K562 (cell line): ENCODE data around the gene SDF4. TPM values are rescaled to one million over a fixed set of nuclear protein-coding genes. Genes with fewer than 3 reads are reported as not detected.
A peak's percentile ranks its signal among the peaks of the same experiment; 100 is the strongest.

Experiments used
- ATAC-seq: fragments of 200-7000 bp; cut with Tn5 transposase; 3 replicates; pipeline ENCODE4 v1.9.1; 2020; ENCODE audit warnings: moderate library complexity
- BruUV-seq: library from RNA; stranded (reverse); fragments of 400-500 nt; replicated peaks from 2 replicates; lab custom pipeline; 2021; lab: Mats Ljungman, UMichigan
- CTCF ChIA-PET: fragments of 300-600 bp; formaldehyde crosslinking; extraction: SDS; loops from one replicate; lab custom pipeline; 2021; ENCODE audit warnings: low intra/inter-chr PET ratio; lab: Yijun Ruan, JAX
- POLR2A ChIA-PET: fragments of 300-600, 350-650 bp; sonication (Branson Sonifier 250); formaldehyde crosslinking; extraction: SDS; loops from one replicate; lab custom pipeline; 2021; ENCODE audit warnings: antibody characterized with exemption, inconsistent platforms; lab: Yijun Ruan, JAX
- DNase-seq, 4 experiments: peaks; one replicate each; pipeline versions ENCODE4 v3.0.0 to v3.0.0-alpha.2; 2011 to 2018; ENCODE audit warnings: low spot score in 3 of 4, mixed read lengths in 3 of 4; ENCODE audit errors: extremely low read depth in 1 of 4
- FAIRE-seq: peaks from 2 replicates; lab custom pipeline; 2011; peaks lifted over from hg19 to GRCh38; lab: Jason Lieb, UNC
- H2AFZ ChIP-seq: 2 replicates; pipeline ENCODE4 v1.6.0; 2011; ENCODE audit warnings: low read depth, low read length, control low read depth, inconsistent platforms
- H3K27ac ChIP-seq: fragments of 200-600 bp; 3 replicates; pipeline ENCODE4 v1.8.0; 2011; ENCODE audit warnings: low read depth, mild to moderate bottlenecking, control low read depth, inconsistent platforms, low read length, moderate library complexity, mixed read lengths; ENCODE audit errors: extremely low read depth
- H3K27me3 ChIP-seq, 2 experiments: fragments of 300-600 bp in 1 of 2; 2 replicates in 1 of 2; 3 replicates in 1 of 2; pipeline versions ENCODE4 v1.6.0 to v1.8.0; 2011; ENCODE audit warnings: inconsistent platforms in 2 of 2, low read length in 2 of 2, mild to moderate bottlenecking in 1 of 2, mixed read lengths in 1 of 2, moderate library complexity in 1 of 2; ENCODE audit not compliant: control insufficient read depth in 2 of 2, insufficient read depth in 2 of 2
- H3K36me3 ChIP-seq: fragments of 300-600 bp; 3 replicates; pipeline ENCODE4 v1.8.0; 2011; ENCODE audit warnings: mild to moderate bottlenecking, low read length, inconsistent platforms; ENCODE audit not compliant: control insufficient read depth, insufficient read depth
- H3K4me1 ChIP-seq, 2 experiments: fragments of 200-600 bp in 1 of 2; replicated peaks in 1 of 2; 2 replicates in 1 of 2; 3 replicates in 1 of 2; pipeline versions ENCODE4 v1.5.1 to v1.8.0; 2011; ENCODE audit warnings: inconsistent platforms in 2 of 2, low read length in 2 of 2, mild to moderate bottlenecking in 1 of 2, mixed read lengths in 1 of 2, moderate library complexity in 1 of 2; ENCODE audit not compliant: control insufficient read depth in 2 of 2, insufficient read depth in 2 of 2
- H3K4me2 ChIP-seq: 2 replicates; pipeline ENCODE4 v1.6.1; 2011; ENCODE audit warnings: low read length, control low read depth, inconsistent platforms, mixed read lengths; ENCODE audit not compliant: insufficient read depth
- H3K4me3 ChIP-seq: fragments of 200-600 bp; sonication (generic), shearing (Covaris generic); 2 replicates; pipeline ENCODE4 v1.5.1; 2016; ENCODE audit warnings: control low read depth, inconsistent platforms
- H3K79me2 ChIP-seq: fragments of 200-600 bp; 3 replicates; pipeline ENCODE4 v1.8.0; 2011; ENCODE audit warnings: low read length, inconsistent platforms; ENCODE audit not compliant: control insufficient read depth, insufficient read depth
- H3K9ac ChIP-seq, 2 experiments: 2 replicates each; pipeline versions ENCODE4 v1.6.0 to v1.6.1; 2011; ENCODE audit warnings: low read depth in 2 of 2, low read length in 2 of 2, control low read depth in 1 of 2, inconsistent platforms in 1 of 2, mild to moderate bottlenecking in 1 of 2, mixed read lengths in 1 of 2; ENCODE audit not compliant: insufficient read depth in 1 of 2
- H3K9me1 ChIP-seq: one replicate; pipeline ENCODE4 v1.6.0; 2011; ENCODE audit warnings: inconsistent platforms, mild to moderate bottlenecking, low read length, moderate library complexity; ENCODE audit not compliant: control insufficient read depth, insufficient read depth
- H3K9me3 ChIP-seq: replicated peaks from 2 replicates; pipeline ENCODE4 v1.5.1; 2011; ENCODE audit warnings: low read depth, low read length, inconsistent platforms; ENCODE audit not compliant: control insufficient read depth, insufficient read depth
- H4K20me1 ChIP-seq: replicated peaks from 2 replicates; pipeline ENCODE4 v1.6.1; 2011; ENCODE audit warnings: low read length, inconsistent platforms, mixed read lengths; ENCODE audit not compliant: control insufficient read depth, insufficient read depth
- ARID3A ChIP-seq: IDR thresholded peaks from 2 replicates; pipeline ENCODE4 v1.6.1; 2012; ENCODE audit warnings: low read depth, low read length, improper control_type of control experiment, borderline replicate concordance
- CBX3 ChIP-seq, 2 experiments: IDR thresholded peaks; 1 replicate in 1 of 2; 2 replicates in 1 of 2; pipeline ENCODE4 v1.6.1; 2012; ENCODE audit warnings: inconsistent platforms in 2 of 2, low read length in 2 of 2, borderline replicate concordance in 1 of 2, control low read depth in 1 of 2
- EP300 ChIP-seq: IDR thresholded peaks from 2 replicates; pipeline ENCODE4 v1.6.1; 2012; ENCODE audit warnings: low read length, improper control_type of control experiment
- FOXP1 ChIP-seq: sonication (generic); formaldehyde crosslinking; IDR thresholded peaks from 2 replicates; pipeline ENCODE4 v1.8.0; 2022; ENCODE audit warnings: mild to moderate bottlenecking, missing genetic modification reagents
- IRF9 ChIP-seq: fragments of 450-650 bp; IDR thresholded peaks from 2 replicates; pipeline ENCODE4 v1.6.1; 2016; ENCODE audit warnings: missing biosample characterization, missing genetic modification characterization
- KAT2B ChIP-seq: IDR thresholded peaks from one replicate; pipeline ENCODE4 v1.6.1; 2012; ENCODE audit warnings: low read depth, mild to moderate bottlenecking, control low read depth, inconsistent platforms, low read length, moderate library complexity
- POLR2B ChIP-seq: fragments of 450-650 bp; IDR thresholded peaks from 2 replicates; pipeline ENCODE4 v1.6.1; 2018; ENCODE audit warnings: low read depth; ENCODE audit not compliant: partially characterized antibody
- PTTG1 ChIP-seq: fragments of 450-650 bp; IDR thresholded peaks from 2 replicates; pipeline ENCODE4 v1.6.1; 2016; ENCODE audit warnings: low read depth, mild to moderate bottlenecking, missing genetic modification characterization, missing compliant biosample characterization
- SMARCE1 ChIP-seq: fragments of 450-650 bp; IDR thresholded peaks from 2 replicates; pipeline ENCODE4 v1.7.1; 2016; ENCODE audit warnings: mild to moderate bottlenecking
- TAL1 ChIP-seq: fragments of 450-650 bp; IDR thresholded peaks from 2 replicates; pipeline ENCODE4 v1.6.1; 2016; ENCODE audit warnings: mild to moderate bottlenecking
- TCF3 ChIP-seq: sonication (generic); formaldehyde crosslinking; IDR thresholded peaks from 2 replicates; pipeline ENCODE4 v1.4.0; 2020; ENCODE audit warnings: mild to moderate bottlenecking, missing genetic modification reagents
- ZNF444 ChIP-seq: fragments of 250-450 bp; sonication (Bioruptor Pico); IDR thresholded peaks from 2 replicates; pipeline ENCODE4 v1.4.0; 2020; ENCODE audit warnings: mild to moderate bottlenecking, moderate library complexity
- WGBS: fragments of 100-300 bp; shearing (Covaris generic); methylation state at CpG from one replicate; pipeline ENCODE4 v1.1.6; 2016; ENCODE audit warnings: low coverage, mixed read lengths; ENCODE audit not compliant: insufficient coverage; ENCODE audit errors: missing lambda C conversion rate; 5-methylcytosine and 5-hydroxymethylcytosine counted together
- in situ Hi-C: fragments of 300-500 bp; cut with MboI; formaldehyde crosslinking; loops from 4 replicates; pipeline ENCODE4 v1.15.0; 2018; ENCODE audit warnings: inconsistent platforms, mixed read lengths
- intact Hi-C: fragments of 100-400 bp; cut with micrococcal nuclease; formaldehyde crosslinking; loops from 2 replicates; pipeline ENCODE4 v1.14.2; 2022
- polyA plus RNA-seq, 8 experiments: library from polyadenylated mRNA; depleted of rRNA in 4 of 8; stranded (reverse) in 5 of 8; unstranded in 3 of 8; fragments of >200 nt; fragmentation: Nextera tagmentation in 2 of 8; fragmentation: Illumina TruSeq in 1 of 8; extraction: Ambion mirVana in 2 of 8; extraction: Trizol in 1 of 8; gene quantifications; 2 replicates each; pipeline versions ENCODE4 v1.2.1 to v1.2.3, GENCODE V29; 2011 to 2014; ENCODE audit warnings: inconsistent platforms in 1 of 8, missing spikeins in 1 of 8
- total RNA-seq, 7 experiments: library from RNA; depleted of rRNA in 6 of 7; stranded (reverse); fragments of >200 nt in 6 of 7; fragmentation: Illumina TruSeq in 2 of 7; extraction: Trizol in 2 of 7; gene quantifications; 2 replicates each; pipeline versions ENCODE4 v1.2.1 to v1.2.3, GENCODE V29; 2011 to 2021; ENCODE audit warnings: low replicate concordance in 1 of 7
- TF ChIP-seq, protein P1 (sequence below): sonication (generic); formaldehyde crosslinking; IDR thresholded peaks from 2 replicates; pipeline ENCODE4 v1.8.0; 2022; ENCODE audit warnings: mild to moderate bottlenecking, missing genetic modification reagents, borderline replicate concordance
- TF ChIP-seq, protein P2 (sequence below): fragments of 450-650 bp; IDR thresholded peaks from 2 replicates; pipeline ENCODE4 v1.6.1; 2018; ENCODE audit not compliant: partially characterized antibody

SDF4 gene
- total and polyA plus RNA-seq, 9 of the 15 experiments (the other 6 are each of a cell fraction or from before 2014, with no cell fraction given), result 0.35 to 160 (median 65.2) TPM

GRCh38 chr1:1171161-1171545, 60.6 kb downstream of the SDF4 start:
- ChIA-PET POLR2A (no interaction called here), CTCF (no interaction called here)
- Histone ChIP-seq H3K79me2 (no peaks in the 10 kb centered on the region), H4K20me1 (peaks cover 6% of the 10 kb centered on the region; the same call in 1 of the 2 replicates), H3K9me1 (no peaks in the 10 kb centered on the region), H3K4me2 (no peak overlapping the region), H3K27me3 (peaks cover 62 to 86% of the 10 kb centered on the region in 2 experiments), H3K9ac (peak overlapping the region in 1 of 2 experiments; percentile 35; a peak in 1 of 4 replicates), H3K36me3 (no peaks in the 10 kb centered on the region), H3K4me1 (peaks cover 0 to 83% of the 10 kb centered on the region in 2 experiments; a peak in 2 of 5 replicates), H3K27ac (no peak overlapping the region), H3K9me3 (0 out of 2 replicates have a peak, but pooled peaks cover 1% of the 10 kb centered on the region), H2AFZ (no peak overlapping the region), H3K4me3 (no peak overlapping the region)
- DNase-seq, result peak in 1 of 4 experiments; percentile 10
- FAIRE-seq, result no peak
- ATAC-seq, result no peak
- in situ Hi-C loops (no loop called here), intact Hi-C loops (no loop called here)
- BruUV-seq, result no TSS peak
- WGBS, result 5% methylated on average over 9 of the region's 12 CpGs
- TF ChIP-seq IRF9 (tag) (no peak), PTTG1 (tag) (no peak), KAT2B (no peak), TCF3 (CRISPR knock-in tag) (no peak), CBX3 (IDR thresholded peaks at IDR 0.05; ENCODE audit: borderline replicate concordance in 1 of 2, low read length in 2 of 2) (no peak), EP300 (no peak), ZNF444 (CRISPR knock-in tag) (no peak), ARID3A (no peak), FOXP1 (CRISPR knock-in tag) (no peak), SMARCE1 (no peak), TAL1 (no peak), POLR2B (no peak)
- TF ChIP-seq, protein P1, sequence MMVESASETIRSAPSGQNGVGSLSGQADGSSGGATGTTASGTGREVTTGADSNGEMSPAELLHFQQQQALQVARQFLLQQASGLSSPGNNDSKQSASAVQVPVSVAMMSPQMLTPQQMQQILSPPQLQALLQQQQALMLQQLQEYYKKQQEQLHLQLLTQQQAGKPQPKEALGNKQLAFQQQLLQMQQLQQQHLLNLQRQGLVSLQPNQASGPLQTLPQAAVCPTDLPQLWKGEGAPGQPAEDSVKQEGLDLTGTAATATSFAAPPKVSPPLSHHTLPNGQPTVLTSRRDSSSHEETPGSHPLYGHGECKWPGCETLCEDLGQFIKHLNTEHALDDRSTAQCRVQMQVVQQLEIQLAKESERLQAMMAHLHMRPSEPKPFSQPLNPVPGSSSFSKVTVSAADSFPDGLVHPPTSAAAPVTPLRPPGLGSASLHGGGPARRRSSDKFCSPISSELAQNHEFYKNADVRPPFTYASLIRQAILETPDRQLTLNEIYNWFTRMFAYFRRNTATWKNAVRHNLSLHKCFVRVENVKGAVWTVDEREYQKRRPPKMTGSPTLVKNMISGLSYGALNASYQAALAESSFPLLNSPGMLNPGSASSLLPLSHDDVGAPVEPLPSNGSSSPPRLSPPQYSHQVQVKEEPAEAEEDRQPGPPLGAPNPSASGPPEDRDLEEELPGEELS (CRISPR knock-in tag), result no peak
- TF ChIP-seq, protein P2, sequence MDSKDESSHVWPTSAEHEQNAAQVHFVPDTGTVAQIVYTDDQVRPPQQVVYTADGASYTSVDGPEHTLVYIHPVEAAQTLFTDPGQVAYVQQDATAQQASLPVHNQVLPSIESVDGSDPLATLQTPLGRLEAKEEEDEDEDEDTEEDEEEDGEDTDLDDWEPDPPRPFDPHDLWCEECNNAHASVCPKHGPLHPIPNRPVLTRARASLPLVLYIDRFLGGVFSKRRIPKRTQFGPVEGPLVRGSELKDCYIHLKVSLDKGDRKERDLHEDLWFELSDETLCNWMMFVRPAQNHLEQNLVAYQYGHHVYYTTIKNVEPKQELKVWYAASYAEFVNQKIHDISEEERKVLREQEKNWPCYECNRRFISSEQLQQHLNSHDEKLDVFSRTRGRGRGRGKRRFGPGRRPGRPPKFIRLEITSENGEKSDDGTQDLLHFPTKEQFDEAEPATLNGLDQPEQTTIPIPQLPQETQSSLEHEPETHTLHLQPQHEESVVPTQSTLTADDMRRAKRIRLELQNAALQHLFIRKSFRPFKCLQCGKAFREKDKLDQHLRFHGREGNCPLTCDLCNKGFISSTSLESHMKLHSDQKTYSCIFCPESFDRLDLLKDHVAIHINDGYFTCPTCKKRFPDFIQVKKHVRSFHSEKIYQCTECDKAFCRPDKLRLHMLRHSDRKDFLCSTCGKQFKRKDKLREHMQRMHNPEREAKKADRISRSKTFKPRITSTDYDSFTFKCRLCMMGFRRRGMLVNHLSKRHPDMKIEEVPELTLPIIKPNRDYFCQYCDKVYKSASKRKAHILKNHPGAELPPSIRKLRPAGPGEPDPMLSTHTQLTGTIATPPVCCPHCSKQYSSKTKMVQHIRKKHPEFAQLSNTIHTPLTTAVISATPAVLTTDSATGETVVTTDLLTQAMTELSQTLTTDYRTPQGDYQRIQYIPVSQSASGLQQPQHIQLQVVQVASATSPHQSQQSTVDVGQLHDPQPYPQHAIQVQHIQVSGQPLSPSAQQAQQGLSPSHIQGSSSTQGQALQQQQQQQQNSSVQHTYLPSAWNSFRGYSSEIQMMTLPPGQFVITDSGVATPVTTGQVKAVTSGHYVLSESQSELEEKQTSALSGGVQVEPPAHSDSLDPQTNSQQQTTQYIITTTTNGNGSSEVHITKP, result no peak
